Measurements from ENCODE around the gene WDR6. TPM values are rescaled to one million over a fixed set of nuclear protein-coding genes. Genes with fewer than 3 reads are reported as not detected.
A peak's percentile ranks its signal among the peaks of the same experiment; 100 is the strongest.
"Not testable (repeated sequence)": the region's sequence is repeated elsewhere in the genome, so short reads cannot be mapped to it uniquely, and the experiment has no call there.

The WDR6 gene
- total RNA-seq, 3 donors from 2014 or later (not counting 1 experiment from before 2014, with no cell fraction given), result 113 to 167 (median 129) TPM

DNA sequence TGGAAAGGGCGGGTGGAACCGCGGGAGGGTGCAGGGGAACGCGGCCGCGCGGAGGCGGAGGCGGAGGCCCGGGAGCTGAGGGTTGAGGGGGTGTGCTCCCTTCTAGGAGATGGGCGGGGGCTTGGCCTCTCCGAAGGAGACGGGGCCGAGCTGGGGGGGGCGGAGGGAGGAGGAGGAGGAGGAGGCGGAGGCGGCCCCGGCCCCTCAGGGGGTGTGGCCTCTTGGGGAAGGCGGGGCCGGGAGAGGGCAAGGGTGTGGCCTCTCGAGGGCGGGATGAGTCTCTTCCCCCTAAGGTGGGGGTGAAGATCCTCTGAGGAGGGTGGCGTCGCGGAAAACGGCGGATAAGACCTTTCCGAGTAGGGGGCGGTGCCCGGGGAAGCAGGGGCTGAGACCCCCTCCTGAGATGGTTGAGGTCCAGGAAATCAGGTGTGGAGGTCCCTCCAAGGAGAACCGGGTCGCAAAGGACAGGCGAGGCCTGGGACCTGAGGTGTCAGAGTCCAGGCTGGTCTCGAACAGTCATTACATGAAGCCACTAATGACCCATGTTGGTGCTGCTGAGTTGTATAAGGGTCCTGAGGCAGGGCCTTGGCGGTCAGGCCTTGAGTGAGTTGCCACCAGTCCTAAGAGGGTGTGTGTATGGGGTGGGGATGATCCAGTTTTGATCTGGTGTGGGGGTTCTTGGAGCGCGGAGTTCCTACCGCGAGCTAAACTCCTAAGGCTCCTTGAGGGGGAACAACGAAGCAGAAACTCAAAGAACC, 759 bp downstream of the WDR6 start:
- no peaks in the 10 kb centered on the region for H3K27me3 Mint-ChIP-seq (ENCODE audit: low read depth in 2 of 2)
- H3K9me3 Mint-ChIP-seq, result no peaks in the 10 kb centered on the region
- DNase-seq (peak; percentile 70 to 90), ATAC-seq (peak; percentile 45 to 62 (median 49))
- intact Hi-C loops (cut with micrococcal nuclease), result loop anchor here (1.0 to 5.0 kb wide), 4 partner anchors 13 to 91 kb away; partner anchors contain the start of genes ARIH2, P4HTM and QRICH1
- Histone ChIP-seq H3K4me3 (ENCODE audit: low read length) (peak overlapping the region; percentile 96), H3K4me1 (ENCODE audit: control insufficient read depth, insufficient read depth, low read length) (peaks cover 20% of the 10 kb centered on the region), H3K27me3 (ENCODE audit: control insufficient read depth, insufficient read depth, low read length) (no peaks in the 10 kb centered on the region), H3K9me3 (ENCODE audit: control insufficient read depth, insufficient read depth, low read length) (no peaks in the 10 kb centered on the region), H3K36me3 (ENCODE audit: control insufficient read depth, insufficient read depth, low read length) (peaks cover 15% of the 10 kb centered on the region), H3K27ac (ENCODE audit: low read length) (peak overlapping the region; percentile 95)
- peaks cover 21 to 25% of the 10 kb centered on the region in 2 donors for H3K4me1 Mint-ChIP-seq
- TF ChIP-seq, protein P1, sequence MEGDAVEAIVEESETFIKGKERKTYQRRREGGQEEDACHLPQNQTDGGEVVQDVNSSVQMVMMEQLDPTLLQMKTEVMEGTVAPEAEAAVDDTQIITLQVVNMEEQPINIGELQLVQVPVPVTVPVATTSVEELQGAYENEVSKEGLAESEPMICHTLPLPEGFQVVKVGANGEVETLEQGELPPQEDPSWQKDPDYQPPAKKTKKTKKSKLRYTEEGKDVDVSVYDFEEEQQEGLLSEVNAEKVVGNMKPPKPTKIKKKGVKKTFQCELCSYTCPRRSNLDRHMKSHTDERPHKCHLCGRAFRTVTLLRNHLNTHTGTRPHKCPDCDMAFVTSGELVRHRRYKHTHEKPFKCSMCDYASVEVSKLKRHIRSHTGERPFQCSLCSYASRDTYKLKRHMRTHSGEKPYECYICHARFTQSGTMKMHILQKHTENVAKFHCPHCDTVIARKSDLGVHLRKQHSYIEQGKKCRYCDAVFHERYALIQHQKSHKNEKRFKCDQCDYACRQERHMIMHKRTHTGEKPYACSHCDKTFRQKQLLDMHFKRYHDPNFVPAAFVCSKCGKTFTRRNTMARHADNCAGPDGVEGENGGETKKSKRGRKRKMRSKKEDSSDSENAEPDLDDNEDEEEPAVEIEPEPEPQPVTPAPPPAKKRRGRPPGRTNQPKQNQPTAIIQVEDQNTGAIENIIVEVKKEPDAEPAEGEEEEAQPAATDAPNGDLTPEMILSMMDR (IDR thresholded peaks at IDR 0.05), result no peak
- 19% methylated on average over 41 of the region's 41 CpGs for WGBS (ENCODE audit: insufficient coverage)
- peak overlapping the region; percentile 98 to 99 for H3K27ac Mint-ChIP-seq
- no peaks in the 10 kb centered on the region for H3K36me3 Mint-ChIP-seq
- peak overlapping the region; percentile 100 for H3K4me3 Mint-ChIP-seq

DNA sequence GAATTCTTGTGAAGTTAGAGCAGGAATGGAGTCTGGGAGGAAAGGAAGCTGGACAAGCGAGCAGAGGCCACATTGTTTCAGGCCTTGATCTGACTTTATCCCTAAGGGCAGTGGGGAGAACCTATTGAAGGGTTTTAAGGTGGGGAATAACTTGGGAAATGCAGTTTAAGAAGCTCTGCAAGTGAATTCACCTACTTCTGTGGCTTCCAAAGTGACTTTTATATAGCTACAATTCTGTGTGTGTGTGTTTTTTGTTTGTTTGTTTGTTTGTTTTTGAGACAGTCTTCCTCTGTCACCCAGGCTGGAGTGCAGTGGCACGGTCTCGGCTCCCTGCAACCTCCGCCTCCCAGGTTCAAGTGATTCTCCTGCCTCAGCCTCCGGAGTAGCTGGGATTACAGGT, 1.4 kb downstream of the WDR6 start:
- not testable (repeated sequence) for H3K9me3 ChIP-seq (ENCODE audit: control insufficient read depth, insufficient read depth, low read length); H3K27me3 Mint-ChIP-seq (ENCODE audit: low read depth in 2 of 2); DNase-seq; H3K27me3 ChIP-seq (ENCODE audit: control insufficient read depth, insufficient read depth, low read length); H3K36me3 Mint-ChIP-seq; H3K9me3 Mint-ChIP-seq; ATAC-seq; H3K4me3 ChIP-seq (ENCODE audit: low read length)
- Mint-ChIP-seq H3K4me1 (peaks cover 21 to 28% of the 10 kb centered on the region in 2 donors), H3K4me3 (peak overlapping the region; percentile 100), H3K27ac (peak overlapping the region; percentile 98 to 99)
- H3K27ac ChIP-seq (ENCODE audit: low read length), result peak overlapping the region; percentile 95
- H3K36me3 ChIP-seq (ENCODE audit: control insufficient read depth, insufficient read depth, low read length), result peaks cover 20% of the 10 kb centered on the region
- intact Hi-C loops (cut with micrococcal nuclease), result loop anchor here (5.0 kb wide), 2 partner anchors 84 to 91 kb away; partner anchors contain the start of genes ARIH2 and QRICH1
- 94% methylated on average over 5 of the region's 5 CpGs for WGBS (ENCODE audit: insufficient coverage)
- H3K4me1 ChIP-seq (ENCODE audit: control insufficient read depth, insufficient read depth, low read length), result peaks cover 20% of the 10 kb centered on the region

DNA sequence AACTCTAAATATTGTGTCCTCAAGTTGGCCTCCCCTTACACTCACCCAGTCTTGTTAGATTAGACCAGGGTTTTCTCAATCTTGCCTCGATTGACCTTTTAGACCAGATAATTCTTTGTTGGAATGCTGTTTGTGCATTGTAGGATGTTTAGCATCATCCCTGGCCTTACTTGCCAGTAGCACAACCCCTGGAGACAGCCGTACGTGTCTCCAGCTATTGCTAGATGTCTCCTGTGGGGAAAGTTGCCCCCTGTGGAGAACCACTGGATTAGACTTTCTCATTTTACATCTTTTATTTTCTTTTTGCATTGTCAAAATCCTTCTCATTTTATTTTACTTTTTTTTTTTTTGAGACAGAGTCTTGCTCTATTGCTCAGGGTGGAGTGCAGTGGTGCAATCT, 2.2 kb downstream of the WDR6 start:
- H3K4me1 ChIP-seq (ENCODE audit: control insufficient read depth, insufficient read depth, low read length), result peaks cover 20% of the 10 kb centered on the region

More for the DNA sequence above, 2.2 kb downstream of the WDR6 start:
- H3K4me3 Mint-ChIP-seq, result peak overlapping the region; percentile 43
- intact Hi-C loops (cut with micrococcal nuclease), result loop anchor here (5.0 kb wide), 2 partner anchors 83 to 92 kb away; partner anchors contain the start of genes ARIH2 and QRICH1
- ATAC-seq, result no peak
- no peak overlapping the region for H3K4me3 ChIP-seq (ENCODE audit: low read length)
- H3K36me3 Mint-ChIP-seq, result no peaks in the 10 kb centered on the region
- peak overlapping the region; percentile 7 to 25 for H3K27ac Mint-ChIP-seq
- no peak overlapping the region for H3K27ac ChIP-seq (ENCODE audit: low read length)
- H3K27me3 Mint-ChIP-seq (ENCODE audit: low read depth in 2 of 2), result no peaks in the 10 kb centered on the region
- H3K9me3 Mint-ChIP-seq, result no peaks in the 10 kb centered on the region
- 95% methylated on average over 2 of the region's 3 CpGs for WGBS (ENCODE audit: insufficient coverage)
- no peak for DNase-seq
- TF ChIP-seq, protein P1 (IDR thresholded peaks at IDR 0.05), result no peak
- H3K4me1 Mint-ChIP-seq, result peaks cover 21 to 28% of the 10 kb centered on the region in 2 donors
- no peaks in the 10 kb centered on the region for H3K9me3 ChIP-seq (ENCODE audit: control insufficient read depth, insufficient read depth, low read length)
- peaks cover 26% of the 10 kb centered on the region for H3K36me3 ChIP-seq (ENCODE audit: control insufficient read depth, insufficient read depth, low read length)
- no peaks in the 10 kb centered on the region for H3K27me3 ChIP-seq (ENCODE audit: control insufficient read depth, insufficient read depth, low read length)

Measured in natural killer cell (primary cell).